Activated T-cell treated with anti-CD3 and anti-CD28 coated beads, Interleukin-2, amount 50 U/mL, for 4 hours (primary cell): ENCODE measurements around the gene OTUD3. TPM values are rescaled to one million over a fixed set of nuclear protein-coding genes. Genes with fewer than 3 reads are reported as not detected.
"Not testable (repeated sequence)": the region's sequence is repeated elsewhere in the genome, so short reads cannot be mapped to it uniquely, and the experiment has no call there.

ENCODE experiments used
- ATAC-seq, 2 donors: fragments of 200-7000 bp; cut with Tn5 transposase; one replicate each; pipeline ENCODE4 v1.10.0; 2021
- DNase-seq: peaks from one replicate; pipeline ENCODE4 v3.0.0-alpha.2; 2020
- H3K27me3 Mint-ChIP-seq: one replicate; pipeline ENCODE4 v1.8.0; 2021; ENCODE audit warnings: low read depth, mixed read lengths
- H3K36me3 Mint-ChIP-seq: one replicate; pipeline ENCODE4 v1.8.0; 2022; ENCODE audit warnings: mixed read lengths; ENCODE audit not compliant: insufficient read depth
- H3K4me1 Mint-ChIP-seq: one replicate; pipeline ENCODE4 v1.8.0; 2021; ENCODE audit warnings: low read depth, mixed read lengths
- H3K4me3 Mint-ChIP-seq: one replicate; pipeline ENCODE4 v1.8.0; 2021; ENCODE audit warnings: mild to moderate bottlenecking, moderate library complexity, mixed read lengths
- H3K9me3 Mint-ChIP-seq: one replicate; pipeline ENCODE4 v1.8.0; 2021; ENCODE audit warnings: mixed read lengths
- total RNA-seq, 3 donors: library from RNA; stranded (reverse); gene quantifications; one replicate each; pipeline ENCODE4 v1.2.1, GENCODE V29; 2021

Gene OTUD3
- total RNA-seq, 3 donors from 2014 or later, result 6.1 to 8.2 (median 7.2) TPM

- ATAC-seq, result no peak
- Mint-ChIP-seq H3K36me3 (peaks cover 37% of the 10 kb centered on the region), H3K9me3 (no peaks in the 10 kb centered on the region), H3K4me3 (no peak overlapping the region), H3K4me1 (no peaks in the 10 kb centered on the region), H3K27me3 (no peaks in the 10 kb centered on the region)
- no peak for DNase-seq
Measured at GRCh38 chr1:19910650-19911049, 28.5 kb downstream of the OTUD3 start.

- DNase-seq, result peak; percentile 79
- Mint-ChIP-seq H3K4me3 (no peak overlapping the region), H3K36me3 (peaks cover 5% of the 10 kb centered on the region), H3K4me1 (peaks cover 4% of the 10 kb centered on the region), H3K9me3 (no peaks in the 10 kb centered on the region), H3K27me3 (peaks cover 3% of the 10 kb centered on the region)
- peak; percentile 73 to 77 for ATAC-seq
Measured at GRCh38 chr1:19918057-19918456, 35.9 kb downstream of the OTUD3 start.

DNA sequence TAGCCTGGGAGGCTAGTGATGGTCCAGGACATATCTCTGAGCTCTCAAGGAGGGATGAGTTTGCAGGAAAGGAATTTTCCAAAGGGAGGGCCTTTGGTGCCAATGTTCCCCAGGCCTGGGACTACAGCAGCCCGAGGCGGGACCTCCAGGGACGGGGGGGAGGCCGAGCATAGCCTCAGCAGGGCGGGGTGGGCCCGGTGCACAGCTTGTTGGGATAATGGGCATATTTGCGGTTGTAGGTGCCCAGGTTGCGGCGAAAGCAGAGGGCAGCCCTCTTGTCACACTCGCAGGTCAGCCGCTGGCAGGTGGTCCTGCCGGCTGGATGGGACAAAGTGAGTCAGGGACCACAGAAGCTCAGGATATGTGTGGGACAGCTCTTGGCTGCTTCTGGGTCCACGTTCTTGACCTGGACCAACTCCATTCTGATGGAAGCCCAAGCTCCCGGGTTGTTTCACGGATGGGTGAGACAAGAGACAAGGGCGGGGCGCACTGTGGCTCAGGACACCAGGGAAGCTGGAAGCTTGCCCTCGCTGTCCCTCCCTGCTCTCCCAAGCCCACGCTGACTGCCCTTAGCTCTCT is 38.0 kb downstream of the OTUD3 start:
- Mint-ChIP-seq H3K36me3 (no peaks in the 10 kb centered on the region), H3K4me3 (no peak overlapping the region)
- DNase-seq, result no peak

GRCh38 chr1:19921310-19921709 is 39.1 kb downstream of the OTUD3 start:
- Mint-ChIP-seq H3K4me3 (no peak overlapping the region), H3K4me1 (peaks cover 4% of the 10 kb centered on the region), H3K36me3 (no peaks in the 10 kb centered on the region), H3K27me3 (peaks cover 3% of the 10 kb centered on the region), H3K9me3 (no peaks in the 10 kb centered on the region)
- no peak for DNase-seq
- ATAC-seq, result no peak

More for the DNA sequence above, 38.0 kb downstream of the OTUD3 start:
- no peak for ATAC-seq
- Mint-ChIP-seq H3K4me1 (peaks cover 4% of the 10 kb centered on the region), H3K9me3 (no peaks in the 10 kb centered on the region), H3K27me3 (peaks cover 3% of the 10 kb centered on the region)

GRCh38 chr1:19922015-19922688 is 40.0 kb downstream of the OTUD3 start:
- Mint-ChIP-seq H3K4me3 (no peak overlapping the region), H3K27me3 (peaks cover 3% of the 10 kb centered on the region), H3K4me1 (peaks cover 4% of the 10 kb centered on the region), H3K9me3 (no peaks in the 10 kb centered on the region), H3K36me3 (no peaks in the 10 kb centered on the region)
- DNase-seq, result no peak
- ATAC-seq, result no peak

GRCh38 chr1:19923137-19923952 is 41.1 kb downstream of the OTUD3 start, which contains the start of gene PLA2G2E:
Gene PLA2G2E, minus strand, starts transcription at chr1:19923617. Its CDS starts 58 bp downstream, at chr1:19923559.
- Mint-ChIP-seq H3K4me3 (no peak within 1 kb of the TSS), H3K27me3 (peaks cover 3% of the 10 kb centered on the region), H3K36me3 (no peaks in the 10 kb centered on the region), H3K9me3 (no peaks in the 10 kb centered on the region), H3K4me1 (no peaks in the 10 kb centered on the region)
- ATAC-seq (no peak), DNase-seq (no peak)

- DNase-seq (no peak), ATAC-seq (no peak)
- Mint-ChIP-seq H3K4me1 (no peaks in the 10 kb centered on the region), H3K36me3 (no peaks in the 10 kb centered on the region), H3K4me3 (no peak overlapping the region), H3K9me3 (no peaks in the 10 kb centered on the region), H3K27me3 (peaks cover 3% of the 10 kb centered on the region)
Measured at GRCh38 chr1:19923953-19924346, 41.8 kb downstream of the OTUD3 start.

- no peak for ATAC-seq
- Mint-ChIP-seq H3K9me3 (peaks cover 4% of the 10 kb centered on the region), H3K4me1 (no peaks in the 10 kb centered on the region), H3K27me3 (peaks cover 3% of the 10 kb centered on the region), H3K36me3 (no peaks in the 10 kb centered on the region), H3K4me3 (no peak overlapping the region)
- no peak for DNase-seq
Measured at GRCh38 chr1:19925342-19926070, 43.3 kb downstream of the OTUD3 start.

DNA sequence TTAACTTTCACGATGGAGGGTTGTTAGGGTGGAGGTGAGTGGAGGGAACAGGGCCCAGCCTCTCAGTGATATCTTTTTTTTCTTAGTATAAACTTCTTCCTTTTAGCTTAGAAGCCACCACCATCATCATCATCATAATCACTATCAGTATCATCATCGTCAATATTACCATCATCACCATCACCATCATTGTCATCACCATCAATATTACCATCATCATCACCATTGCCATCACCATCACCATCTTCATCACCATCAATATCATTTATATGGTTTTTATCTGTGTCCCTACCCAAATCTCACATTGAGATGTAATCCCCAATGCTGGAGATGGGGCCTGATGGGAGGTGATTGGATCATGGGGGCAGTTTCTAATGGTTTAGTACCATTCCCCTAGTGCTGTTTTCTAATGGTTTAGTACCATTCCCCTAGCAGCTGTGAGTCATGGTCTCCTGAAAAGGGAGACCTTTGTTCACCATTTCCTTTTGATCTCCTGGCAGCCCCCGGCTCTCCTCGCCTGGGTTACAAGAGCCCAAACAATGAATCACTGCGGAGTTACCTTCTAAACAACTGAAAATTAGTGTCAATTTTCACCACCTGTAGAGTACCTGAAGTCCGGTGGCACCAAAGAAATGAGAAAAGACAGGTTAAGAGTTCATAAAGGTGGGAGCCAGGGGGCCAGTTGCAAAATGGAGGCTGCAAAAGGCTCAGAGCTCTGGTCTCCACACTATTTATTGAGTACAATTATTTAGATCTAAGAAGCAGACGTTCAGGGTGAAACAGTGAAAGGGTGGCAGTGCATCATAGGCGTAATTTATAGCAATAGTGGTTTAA is 44.3 kb downstream of the OTUD3 start:
- no peaks in the 10 kb centered on the region for H3K4me1 Mint-ChIP-seq
- DNase-seq (no peak), ATAC-seq (no peak)
- peaks cover 4% of the 10 kb centered on the region for H3K9me3 Mint-ChIP-seq
- H3K4me3 Mint-ChIP-seq, result no peak overlapping the region
- H3K36me3 Mint-ChIP-seq, result no peaks in the 10 kb centered on the region
- H3K27me3 Mint-ChIP-seq, result peaks cover 3% of the 10 kb centered on the region

- not testable (repeated sequence) for ATAC-seq, H3K36me3 Mint-ChIP-seq, H3K27me3 Mint-ChIP-seq, H3K4me3 Mint-ChIP-seq, H3K9me3 Mint-ChIP-seq, DNase-seq, H3K4me1 Mint-ChIP-seq
Measured at GRCh38 chr1:19927130-19927421, 44.9 kb downstream of the OTUD3 start.

DNA sequence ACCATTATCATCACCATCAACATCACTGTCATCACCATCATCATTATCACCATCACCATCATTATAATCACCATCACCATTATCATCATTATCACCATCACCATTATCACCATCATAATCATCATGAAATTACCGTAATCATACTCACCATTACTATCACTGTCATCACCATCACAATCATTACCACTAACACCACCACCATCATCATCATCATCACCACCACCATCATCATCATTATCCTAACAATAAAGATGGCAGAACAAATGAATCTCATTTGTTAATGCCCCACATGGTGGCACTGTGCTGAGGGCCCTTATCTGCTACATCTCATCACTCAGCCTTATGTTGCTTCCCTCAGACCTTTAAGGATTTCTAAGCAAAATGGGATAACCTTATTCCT is 50.7 kb downstream of the OTUD3 start:
- ATAC-seq, result no peak
- Mint-ChIP-seq H3K36me3 (peaks cover 5% of the 10 kb centered on the region), H3K4me1 (no peaks in the 10 kb centered on the region)

DNA sequence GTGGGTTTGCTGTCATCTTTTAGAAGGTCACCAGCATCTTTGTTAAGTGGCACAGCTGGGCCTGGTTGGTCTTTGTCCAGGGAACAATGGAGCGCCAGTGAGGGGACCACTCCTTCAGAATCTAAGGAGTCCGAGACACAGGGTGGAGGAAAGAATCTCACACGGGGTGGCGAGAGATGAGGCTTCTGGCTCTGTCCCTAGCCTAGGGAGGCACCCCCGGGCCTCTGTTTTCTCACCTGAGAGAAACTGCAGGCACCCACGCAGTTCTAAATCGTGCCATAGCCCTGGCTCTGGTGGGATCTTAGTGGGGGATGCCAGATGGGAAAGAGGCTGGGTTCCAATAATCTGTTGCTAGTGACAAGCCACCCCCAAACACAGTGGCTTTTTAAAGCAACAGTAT is 52.1 kb downstream of the OTUD3 start:
- Mint-ChIP-seq H3K4me3 (no peak overlapping the region), H3K9me3 (peaks cover 21% of the 10 kb centered on the region), H3K36me3 (peaks cover 5% of the 10 kb centered on the region), H3K27me3 (no peaks in the 10 kb centered on the region), H3K4me1 (no peaks in the 10 kb centered on the region)
- no peak for ATAC-seq
- no peak for DNase-seq

More for the DNA sequence above, 50.7 kb downstream of the OTUD3 start:
- Mint-ChIP-seq H3K9me3 (peaks cover 21% of the 10 kb centered on the region), H3K27me3 (no peaks in the 10 kb centered on the region), H3K4me3 (no peak overlapping the region)
- DNase-seq, result no peak

- no peak for DNase-seq
- H3K36me3 Mint-ChIP-seq, result peaks cover 5% of the 10 kb centered on the region
- H3K4me1 Mint-ChIP-seq, result no peaks in the 10 kb centered on the region
- peaks cover 16% of the 10 kb centered on the region for H3K9me3 Mint-ChIP-seq
- ATAC-seq, result no peak
- H3K4me3 Mint-ChIP-seq, result no peak overlapping the region
- H3K27me3 Mint-ChIP-seq, result no peaks in the 10 kb centered on the region
Measured at GRCh38 chr1:19936061-19936750, 54.0 kb downstream of the OTUD3 start.
